ENCODE measurements around the gene WDR86.

WDR86 gene

DNA sequence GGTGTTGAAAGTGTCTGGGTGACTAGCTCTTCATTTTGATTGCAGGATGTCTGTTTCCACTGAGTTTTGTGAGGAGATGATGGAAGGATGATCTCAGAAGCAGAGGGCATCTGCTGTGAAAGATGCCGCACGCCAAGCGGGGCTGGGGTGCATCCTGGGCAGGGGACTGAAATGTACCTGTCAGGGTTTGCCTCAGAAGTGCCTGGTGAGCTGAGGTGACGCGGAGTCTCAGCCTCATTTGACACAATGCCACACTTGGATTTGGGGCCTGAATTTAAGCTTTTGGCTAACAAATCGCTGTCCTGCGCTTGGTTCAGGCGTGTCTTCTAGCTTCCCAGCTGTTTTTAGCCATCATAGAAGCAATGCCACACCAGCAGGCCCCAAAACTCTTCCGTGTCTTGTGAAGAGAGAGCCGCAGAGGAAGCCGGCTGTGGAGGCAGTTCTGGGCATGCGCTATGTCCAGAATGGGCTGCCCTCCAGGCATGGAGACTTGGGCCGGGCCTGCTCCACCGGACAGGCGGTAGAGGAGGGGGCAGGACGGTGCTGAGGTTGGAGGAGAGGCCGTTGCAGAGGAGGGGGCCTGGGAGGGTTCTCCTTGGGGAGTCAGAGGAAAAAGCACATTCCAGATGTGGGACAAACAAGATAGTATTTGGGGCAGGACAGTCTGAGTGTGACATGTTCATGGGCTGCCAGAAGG lies 31.2 kb downstream of the WDR86 start:
- no peak for FAIRE-seq

DNA sequence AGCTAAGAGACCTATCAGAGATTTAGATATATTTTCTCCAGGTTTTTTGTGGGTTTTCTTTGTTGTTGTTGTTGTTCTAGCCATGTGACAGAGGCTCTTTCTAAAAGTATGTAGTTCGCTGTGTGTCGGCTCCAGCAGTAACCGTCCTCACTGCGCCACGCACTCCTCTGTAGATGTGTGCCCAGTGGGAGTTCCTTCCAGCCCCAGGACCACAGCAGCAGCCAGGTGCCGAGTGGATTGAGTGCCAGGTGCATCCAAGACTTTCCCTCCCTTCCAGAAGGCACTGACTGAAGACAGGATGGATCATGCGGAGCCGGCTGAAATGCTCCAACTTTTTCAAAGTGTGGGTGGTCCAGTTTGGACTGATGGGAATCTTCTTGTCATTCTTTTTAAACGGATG lies 31.8 kb downstream of the WDR86 start:
- no peak for FAIRE-seq

DNA sequence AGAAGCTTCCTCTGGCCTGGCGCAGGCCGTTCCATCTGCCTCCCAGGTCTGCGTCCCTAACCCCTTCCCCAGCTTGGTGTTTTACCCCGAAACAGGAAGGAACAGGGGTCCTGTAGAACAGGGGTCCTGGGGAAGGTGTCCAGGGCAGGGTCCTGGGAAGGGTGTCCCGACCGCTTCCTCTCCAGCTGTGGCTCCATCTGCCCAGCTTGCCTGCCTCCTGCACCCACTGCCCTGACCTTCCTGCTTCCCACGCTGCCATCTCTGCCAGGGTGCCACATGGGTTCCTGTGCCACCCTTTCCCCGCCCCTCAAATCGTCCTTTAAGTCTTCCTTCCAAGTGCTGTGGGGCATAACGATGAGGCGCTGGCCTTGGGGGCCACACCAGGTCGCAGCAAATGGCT lies 32.4 kb downstream of the WDR86 start:
- FAIRE-seq = no peak

DNA sequence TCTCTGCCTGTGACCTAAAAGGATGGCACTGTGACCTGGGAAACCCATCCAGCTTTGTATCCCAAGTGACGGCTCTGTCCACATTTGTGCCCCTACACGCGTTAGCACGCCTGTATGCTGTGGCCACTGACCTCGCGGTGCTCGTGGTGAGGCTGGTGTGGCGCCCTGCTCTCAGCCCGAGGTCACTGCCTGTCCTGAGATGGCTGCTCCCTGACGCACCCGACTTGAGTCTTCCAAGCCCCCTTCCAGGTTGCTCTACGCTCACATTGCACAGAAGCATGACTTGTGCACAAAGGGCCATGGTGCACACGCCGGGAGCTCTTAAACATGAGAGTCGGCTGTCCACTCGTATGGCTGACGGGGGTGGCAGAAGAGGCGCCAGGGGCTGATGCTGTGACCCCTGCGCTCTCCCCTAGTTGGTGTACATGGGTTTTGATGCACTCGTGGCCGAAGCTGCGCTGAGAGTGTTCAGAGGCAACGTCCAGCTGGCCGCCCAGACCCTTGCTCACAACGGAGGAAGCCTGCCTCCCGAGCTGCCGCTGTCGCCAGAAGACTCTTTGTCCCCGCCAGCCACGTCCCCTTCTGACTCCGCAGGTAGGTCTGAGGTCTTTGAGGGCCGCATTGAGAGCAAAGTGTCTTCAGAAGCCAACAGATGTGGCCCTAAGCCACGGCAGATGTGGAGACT lies 33.5 kb downstream of the WDR86 start:
- no peak for FAIRE-seq

DNA sequence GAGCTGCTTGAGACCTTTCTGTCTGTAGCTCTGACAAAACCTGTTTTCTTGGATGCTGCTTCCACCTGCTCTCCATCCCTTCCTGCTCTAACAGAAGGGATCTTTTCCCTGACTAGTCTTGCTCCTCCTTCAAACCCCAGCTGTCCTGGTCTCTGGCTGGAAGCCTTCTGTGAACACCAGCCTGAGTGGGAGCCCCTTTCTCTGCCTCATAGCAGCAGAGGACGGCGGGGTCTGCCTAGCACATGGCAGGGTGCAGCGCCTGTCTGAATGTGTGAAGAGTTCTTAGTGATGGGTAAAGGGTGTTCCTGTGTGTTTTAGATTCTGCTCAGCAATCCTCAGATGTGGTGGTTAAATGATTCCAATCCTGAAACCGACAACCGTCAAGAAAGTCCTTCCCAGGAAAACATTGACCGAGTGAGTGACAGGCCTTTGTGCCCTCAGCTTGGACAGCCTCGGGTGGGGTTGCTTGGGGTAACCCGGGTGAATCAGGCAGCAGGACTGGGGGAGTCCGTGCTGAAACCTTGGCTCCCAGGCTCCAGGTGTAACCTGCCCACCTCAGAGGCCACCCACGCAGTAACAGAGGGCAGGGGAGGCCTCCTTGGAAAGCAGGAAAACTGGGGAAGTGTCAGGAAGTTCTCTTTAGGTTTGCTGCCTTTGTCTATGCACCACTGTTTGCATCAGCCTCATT lies 34.2 kb downstream of the WDR86 start:
- FAIRE-seq = no peak

DNA sequence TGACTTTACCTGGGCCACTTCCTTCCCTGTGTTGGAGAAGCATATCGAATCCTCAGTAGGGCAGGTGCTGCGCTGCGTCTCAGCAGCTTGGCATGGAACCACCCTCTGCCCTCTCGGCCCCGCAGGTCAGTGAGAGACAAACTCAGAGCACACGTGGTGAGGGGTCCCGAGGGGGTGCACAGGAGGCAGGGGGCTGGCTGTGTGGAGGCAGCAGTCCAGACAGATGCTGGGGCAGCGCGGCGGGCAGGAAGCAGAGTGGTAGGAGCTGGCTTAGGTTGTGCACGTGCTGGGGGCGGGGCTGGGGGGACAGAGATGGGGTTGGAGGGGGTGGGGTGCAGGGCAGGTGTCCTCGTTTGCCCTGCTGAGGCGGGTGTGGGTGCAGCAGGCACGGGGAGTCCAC lies 35.1 kb downstream of the WDR86 start:
- FAIRE-seq = no peak

DNA sequence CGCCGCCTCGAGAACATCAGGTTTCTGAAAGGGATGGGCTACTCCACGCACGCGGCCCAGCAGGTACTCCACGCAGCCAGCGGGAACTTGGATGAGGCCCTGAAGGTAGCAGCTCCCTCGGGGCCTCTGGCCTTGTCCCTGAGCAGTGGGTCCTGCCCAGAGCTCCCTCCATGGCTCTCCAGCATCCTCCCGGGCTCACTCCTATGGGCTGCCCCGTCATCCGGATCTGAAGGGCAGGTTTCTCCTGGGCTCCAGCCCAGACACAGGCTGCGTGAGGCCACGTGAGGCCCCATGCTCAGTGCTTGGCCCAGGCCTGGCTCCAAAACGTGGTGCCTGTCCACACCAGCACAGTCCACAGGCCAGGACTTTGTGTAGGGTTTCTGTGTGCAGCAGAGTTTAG lies 35.7 kb downstream of the WDR86 start:
- FAIRE-seq = no peak

DNA sequence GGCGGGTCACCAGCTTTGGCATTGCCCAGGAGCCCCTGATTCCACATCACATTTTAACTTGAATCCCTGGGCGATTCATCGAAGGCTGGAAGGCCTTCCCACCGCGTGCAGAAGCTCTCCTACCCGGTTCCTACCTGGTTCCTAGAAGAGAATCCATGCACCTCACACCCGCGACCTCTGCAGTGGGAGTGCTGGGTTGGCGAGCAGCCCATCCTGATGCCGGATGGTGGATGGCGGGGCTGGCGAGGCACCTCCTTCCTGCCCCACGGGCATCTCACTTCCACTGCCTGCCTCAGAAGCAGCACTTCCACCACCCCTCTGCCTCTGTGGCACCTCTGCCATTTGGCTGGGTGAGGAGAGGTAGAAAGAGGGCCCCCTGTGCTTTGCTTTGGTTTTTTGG lies 36.2 kb downstream of the WDR86 start:
- no peak for FAIRE-seq

DNA sequence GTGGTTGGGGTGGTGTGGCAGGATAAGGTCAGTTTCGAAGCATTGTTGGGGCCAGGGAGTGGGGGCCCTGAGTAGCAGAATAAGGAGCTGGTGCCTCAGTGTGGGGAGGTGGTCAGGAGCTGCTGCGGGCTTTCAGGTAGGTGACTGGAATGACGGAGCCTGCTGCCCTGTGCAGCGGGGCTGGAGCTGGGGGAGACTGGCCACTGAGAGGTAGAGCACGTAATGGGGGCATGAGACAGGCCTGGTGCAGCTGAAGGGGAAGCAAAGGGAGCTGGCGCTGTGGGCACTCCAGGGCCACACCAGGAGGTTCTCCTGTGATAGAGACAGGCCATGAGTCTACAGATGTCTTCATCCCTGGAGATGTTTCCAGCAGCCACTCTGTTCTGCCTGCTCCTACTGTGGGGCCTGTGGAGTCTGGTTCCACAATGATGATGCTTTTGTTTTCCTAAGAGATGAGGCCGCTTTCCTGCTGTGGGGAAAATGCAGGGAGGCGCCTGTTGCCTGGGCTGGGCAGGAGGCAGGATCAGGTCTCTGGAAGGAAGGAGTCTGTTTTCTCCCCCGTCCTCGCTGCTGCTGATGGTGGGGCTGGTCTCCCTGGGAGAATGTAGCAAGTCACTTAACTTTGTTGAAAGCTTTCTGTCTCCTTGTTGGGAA lies 37.1 kb downstream of the WDR86 start:
- no peak for FAIRE-seq

DNA sequence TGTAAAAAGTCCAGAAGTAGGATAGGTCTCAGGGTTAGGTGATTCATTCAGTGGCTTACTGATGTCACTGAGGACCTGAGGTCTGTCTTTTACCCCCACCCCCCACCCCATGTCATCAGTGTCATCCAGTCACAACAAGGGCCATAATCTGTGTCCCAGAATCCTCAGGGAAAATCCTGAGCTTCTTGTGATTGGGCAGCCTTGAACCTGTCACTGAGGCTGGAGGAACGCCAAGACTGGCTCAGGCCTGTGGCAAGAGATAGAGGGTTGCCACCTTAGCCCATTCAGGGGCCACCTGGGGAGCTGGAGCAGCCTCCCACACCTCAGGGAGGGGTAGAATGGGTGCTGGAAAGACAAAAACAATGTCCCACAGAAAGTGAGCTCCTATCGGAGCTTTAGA lies 38.6 kb downstream of the WDR86 start:
- FAIRE-seq = no peak

DNA sequence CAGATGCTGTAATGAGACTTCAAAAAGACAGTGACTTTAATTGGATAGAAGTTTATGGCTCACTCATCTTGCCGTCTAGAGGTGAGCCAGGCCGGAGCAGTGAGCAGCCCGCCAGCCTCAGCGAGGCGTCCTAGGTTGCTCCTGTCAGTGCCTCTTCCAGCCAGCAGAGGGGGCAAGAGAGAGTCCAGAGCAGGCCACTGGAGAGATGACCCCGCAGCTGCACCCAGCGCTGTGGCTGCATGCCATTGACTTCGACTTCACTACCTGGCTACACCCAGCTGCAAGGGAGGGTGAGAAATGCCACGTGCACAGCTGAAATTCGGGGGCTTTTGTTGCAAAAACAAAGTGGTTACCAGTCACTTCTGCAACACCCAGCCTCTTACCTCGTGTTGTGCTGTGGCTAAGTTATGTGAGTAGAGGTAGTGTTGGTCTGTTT lies 41.7 kb downstream of the WDR86 start:
- FAIRE-seq = no peak

DNA sequence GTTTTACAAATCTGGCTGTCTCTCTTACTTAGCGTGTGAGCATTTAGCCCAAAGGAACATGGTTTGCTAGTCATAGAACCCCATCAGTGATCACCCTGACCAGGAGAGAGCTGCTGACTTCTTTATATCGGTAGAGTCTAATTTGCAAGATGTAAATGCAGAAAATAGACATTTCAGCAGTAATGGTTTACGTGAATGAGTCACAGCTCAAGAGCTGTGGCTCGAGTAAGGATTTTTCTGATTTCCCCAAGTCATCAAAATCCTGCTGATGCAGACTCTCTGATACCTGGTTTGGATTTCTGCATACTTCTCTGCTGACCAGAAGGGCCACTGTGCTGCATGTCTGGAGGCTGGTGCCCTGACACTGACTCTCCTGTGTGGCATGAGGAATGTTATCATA lies 42.6 kb downstream of the WDR86 start:
- no peak for FAIRE-seq

DNA sequence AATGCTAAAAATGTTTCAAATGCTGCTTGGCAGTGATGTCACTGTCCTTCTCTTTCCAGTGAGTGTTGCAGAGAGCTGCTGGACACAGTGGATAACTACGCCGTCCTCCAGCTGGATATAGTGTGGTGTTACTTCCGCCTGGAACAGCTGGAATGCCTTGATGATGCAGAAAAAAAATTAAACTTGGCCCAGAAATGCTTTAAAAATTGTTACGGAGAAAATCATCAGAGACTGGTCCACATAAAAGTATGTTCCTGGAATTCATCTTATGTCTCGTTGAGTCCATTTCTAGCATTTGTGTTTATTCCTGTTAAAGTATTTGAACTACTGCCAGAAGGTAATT lies 43.0 kb downstream of the WDR86 start:
- no peak for FAIRE-seq

DNA sequence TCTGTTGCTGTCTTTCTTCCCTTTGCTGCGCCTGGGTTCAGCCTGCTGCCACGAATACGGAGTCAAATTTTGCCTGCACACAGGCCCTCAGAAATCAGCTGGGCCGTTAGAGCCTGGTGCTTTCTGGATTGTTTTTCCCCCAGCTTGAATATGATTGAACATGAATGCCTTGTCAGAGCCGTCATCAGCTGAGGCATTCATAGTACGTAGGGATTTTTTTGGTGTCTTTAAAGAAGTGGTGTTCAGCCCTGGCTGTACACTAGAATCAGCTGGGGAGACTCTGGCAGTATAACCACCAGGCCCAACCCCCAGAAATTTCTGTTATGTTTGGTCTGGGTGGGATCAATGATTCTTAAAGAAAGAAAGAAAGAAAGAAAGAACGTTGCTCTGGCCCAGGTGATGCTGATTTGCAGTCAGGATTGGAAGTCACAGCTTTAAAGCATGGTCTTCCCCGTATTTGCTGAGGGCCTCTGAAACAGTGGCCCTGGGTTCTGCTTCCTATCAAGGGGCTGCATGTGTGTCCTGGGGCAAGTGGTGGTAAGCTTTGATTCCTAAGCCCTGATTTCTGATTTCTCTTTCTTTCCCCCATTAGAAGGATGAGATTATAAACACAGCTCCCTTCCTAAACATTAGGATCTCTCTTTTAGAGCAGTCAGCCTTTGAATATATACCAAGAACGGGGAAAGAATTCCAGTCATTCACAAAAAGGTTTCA lies 43.5 kb downstream of the WDR86 start:
- FAIRE-seq = no peak

DNA sequence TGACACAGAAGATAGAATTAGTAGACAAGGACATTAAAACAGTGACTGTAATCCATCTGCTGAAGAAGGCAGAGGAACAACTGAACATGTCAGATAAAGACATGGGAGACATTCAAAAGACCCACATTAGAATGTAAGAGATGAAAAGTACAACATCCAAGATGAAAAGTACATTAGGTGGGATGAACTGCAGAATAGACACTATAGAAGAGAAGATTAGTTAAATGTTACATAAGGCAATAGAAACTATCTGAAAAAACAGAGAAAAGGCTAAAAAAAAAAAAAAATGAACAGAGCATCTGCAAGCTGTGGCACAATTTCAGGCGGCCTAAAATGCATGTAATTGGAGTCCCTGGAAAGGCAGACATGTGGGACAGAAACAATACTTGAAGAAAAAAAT lies 46.7 kb downstream of the WDR86 start:
- FAIRE-seq = no peak

DNA sequence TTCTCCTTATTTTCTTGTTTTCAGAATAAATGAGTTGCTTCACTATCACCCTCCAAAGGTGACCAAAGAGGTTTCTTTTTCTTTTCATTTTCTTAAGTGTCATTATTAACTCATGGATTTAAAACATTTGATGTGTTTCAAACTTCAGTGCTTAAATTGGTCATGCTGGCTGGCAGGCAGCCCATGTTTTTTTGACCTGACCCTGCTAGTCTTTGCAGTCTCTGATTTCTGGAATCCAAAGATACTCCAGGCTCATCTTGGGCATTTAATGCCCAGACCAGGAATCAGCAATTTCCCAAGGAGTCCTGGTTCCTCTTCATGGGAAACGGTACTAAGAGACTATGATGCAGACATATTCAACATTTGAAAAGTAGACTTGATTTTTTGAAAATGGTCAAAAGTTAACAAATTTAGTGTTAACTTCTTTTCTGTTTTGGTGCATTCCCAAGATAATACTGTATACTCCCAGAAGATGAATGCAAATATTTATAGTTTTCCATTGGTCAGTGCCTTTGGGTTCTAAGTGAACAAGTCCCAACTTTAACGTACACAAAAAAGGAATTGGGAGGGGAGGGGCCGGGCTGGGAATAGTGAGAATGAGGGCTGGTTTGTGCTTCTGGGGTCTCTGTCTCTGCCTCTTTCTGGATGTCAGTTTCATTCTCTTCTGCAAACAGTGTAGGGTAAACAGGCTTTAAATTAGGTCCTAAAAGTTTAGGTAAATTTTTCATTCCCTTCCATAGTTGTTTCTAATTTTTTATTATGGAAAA lies 48.5 kb downstream of the WDR86 start:
- no peak for FAIRE-seq

DNA sequence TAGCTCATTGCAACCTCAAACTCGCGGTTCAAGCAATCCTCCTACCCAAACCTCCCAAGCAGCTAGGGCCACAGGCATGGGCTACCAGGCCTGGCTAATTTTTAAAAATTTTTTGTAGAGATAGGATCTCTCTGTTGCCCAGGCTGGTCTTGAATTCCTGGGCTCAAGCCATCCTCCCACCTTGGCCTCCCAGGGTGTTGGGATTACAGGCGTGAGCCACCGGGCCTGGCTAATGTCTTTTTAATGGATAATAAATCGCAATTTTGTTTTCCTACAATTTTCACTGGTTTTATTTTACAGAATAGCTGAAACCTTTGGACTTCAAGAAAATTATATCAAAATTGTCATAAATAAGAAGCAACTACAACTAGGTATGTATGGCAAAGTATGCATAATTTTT lies 57.3 kb downstream of the WDR86 start:
- FAIRE-seq = no peak

DNA sequence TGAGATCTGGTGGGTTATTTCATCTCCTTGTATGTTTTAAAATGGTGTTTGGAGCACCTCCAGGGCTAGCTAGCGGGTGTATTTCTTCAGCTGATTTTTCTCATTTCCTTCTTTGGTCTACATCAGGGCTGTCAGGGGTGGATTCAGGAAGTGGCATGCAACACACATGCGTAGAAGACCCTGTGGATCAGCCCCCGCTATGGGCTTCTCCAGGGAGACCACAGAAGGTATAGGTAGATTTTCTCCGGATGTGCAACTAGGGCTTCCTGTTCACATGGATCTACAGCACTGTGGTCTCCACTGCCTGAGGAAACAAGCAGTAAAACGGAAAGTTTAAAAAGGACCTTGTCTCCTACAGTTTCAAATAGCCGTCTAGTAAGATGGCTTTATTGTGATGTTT lies 57.9 kb downstream of the WDR86 start:
- FAIRE-seq = no peak

DNA sequence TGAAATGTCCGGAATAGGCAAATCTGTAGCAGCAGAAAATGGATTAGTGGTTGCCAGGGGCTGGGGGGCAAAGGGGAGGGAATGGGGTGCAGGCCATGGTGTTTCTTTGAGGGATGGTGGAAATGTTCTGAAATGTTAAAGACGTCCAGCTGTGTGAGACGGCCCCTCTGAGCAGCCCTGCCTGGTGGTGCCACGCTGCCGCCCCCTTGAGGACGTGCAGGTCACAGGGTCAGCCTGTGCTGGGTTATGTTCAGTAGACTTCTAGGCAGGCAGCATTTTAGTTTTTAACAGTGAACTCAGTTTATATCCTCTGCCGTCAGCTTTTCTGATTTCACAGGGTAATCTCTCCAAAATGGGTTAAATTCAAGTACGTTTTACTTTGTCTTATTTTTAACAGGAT lies 58.8 kb downstream of the WDR86 start:
- no peak for FAIRE-seq

DNA sequence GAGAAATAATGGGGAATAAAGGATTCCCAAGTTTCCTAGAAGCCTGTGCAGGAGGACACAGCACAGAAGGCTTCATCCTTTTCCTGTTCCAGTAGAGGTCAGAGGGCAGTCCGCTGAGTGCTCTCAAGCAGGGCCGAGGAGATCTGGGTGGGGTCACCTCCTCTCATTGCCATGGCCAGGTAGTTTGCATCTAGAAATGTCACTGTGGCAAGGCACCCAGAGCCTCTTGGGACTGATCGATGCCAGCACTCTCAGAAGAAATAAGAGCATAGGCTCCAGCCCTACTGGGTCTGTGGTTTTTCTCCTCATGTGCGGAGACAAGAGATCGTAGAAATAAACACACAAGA lies 60.4 kb downstream of the WDR86 start:
- no peak for FAIRE-seq

DNA sequence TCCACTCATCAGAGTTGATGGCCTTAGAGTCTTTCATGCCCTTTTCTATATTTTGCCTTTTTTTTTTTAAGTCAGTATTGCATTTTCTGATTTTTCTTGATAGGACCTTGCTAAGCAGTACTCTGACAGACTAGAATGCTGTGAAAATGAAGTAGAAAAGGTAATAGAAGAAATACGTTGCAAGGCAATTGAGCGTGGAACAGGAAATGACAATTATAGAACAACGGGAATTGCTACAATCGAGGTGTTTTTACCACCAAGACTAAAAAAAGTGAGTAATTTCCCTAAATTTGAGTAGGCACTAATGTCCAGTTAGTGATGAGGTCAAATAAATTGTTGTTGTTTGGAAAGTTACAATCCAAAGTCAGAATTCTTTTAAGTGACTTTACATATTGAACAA lies 60.9 kb downstream of the WDR86 start:
- no peak for FAIRE-seq

DNA sequence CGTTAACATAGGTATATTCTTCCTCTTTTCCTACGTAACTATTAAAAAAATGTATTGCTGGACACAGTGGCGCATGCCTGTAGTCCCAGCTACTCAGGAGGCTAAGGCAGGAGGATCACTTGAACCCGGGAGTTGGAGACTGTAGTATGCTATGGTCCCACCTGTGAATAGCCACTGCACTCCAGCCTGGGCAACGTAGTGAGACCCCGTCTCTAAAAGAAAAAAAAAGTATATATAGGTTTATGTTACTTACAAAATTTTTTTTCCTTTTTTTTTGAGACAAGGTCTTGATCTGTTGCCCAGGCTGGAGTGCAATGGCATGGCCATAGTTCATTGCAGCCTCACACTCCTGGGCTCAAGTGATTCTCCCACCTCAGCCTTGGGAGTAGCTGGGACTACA lies 62.6 kb downstream of the WDR86 start:
- FAIRE-seq = no peak

DNA sequence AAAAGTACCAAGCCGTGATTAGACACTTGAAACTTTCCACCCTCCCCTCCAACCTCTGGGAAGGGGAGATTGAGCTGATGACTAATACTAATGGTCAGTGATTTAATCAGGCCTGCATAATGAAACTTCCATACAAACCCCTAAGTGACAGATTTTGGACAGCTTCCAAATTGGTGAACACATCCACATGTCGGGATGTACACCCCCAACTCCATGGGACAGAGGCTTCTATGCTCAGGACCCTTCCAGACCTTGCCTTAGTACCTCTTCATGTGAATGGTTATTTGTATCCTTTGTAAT lies 63.4 kb downstream of the WDR86 start:
- FAIRE-seq = no peak

All from colon (tissue), 2 donors.